ENCODE data around the gene MUC6.

Gene MUC6

GRCh38 chr11:1070594-1071462 lies 34.3 kb upstream of the MUC6 start:
- no peak overlapping the region for H3K4me3 ChIP-seq (ENCODE audit: low read depth, low read length)
- no peak overlapping the region for H3K27ac ChIP-seq (ENCODE audit: low read depth, low read length)

DNA sequence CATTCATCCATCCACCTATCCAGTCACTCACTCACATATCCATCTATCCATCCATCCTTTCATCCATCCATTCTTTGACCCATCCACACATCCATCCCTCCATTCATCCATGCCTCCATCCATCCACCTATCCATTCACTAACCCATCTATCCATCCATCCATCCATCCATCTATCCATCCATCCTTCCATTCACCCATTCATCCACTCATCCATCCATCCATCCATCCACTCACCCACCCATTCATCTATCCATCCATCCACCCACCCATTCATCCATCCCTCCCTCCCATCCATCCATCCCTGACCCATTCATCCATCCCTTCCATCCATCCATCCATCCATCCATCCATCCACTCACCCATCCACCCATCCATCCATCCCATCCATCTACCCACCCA lies 33.2 kb upstream of the MUC6 start:
- Histone ChIP-seq H3K4me3 (ENCODE audit: low read depth, low read length) (no peak overlapping the region), H3K9me3 (ENCODE audit: control insufficient read depth, insufficient read depth, low read depth, low read length) (no peaks in the 10 kb centered on the region), H3K27ac (ENCODE audit: low read depth, low read length) (no peak overlapping the region), H3K36me3 (ENCODE audit: control insufficient read depth, insufficient read depth, low read length) (no peaks in the 10 kb centered on the region), H3K27me3 (ENCODE audit: control insufficient read depth, insufficient read depth, low read length) (no peaks in the 10 kb centered on the region; the same call in 1 of the 2 replicates), H3K9ac (ENCODE audit: low read length) (no peak overlapping the region), H3K4me1 (ENCODE audit: control insufficient read depth, insufficient read depth, low read length) (peaks cover 7% of the 10 kb centered on the region; the same call in 1 of the 2 replicates)

More at GRCh38 chr11:1070594-1071462, 34.3 kb upstream of the MUC6 start:
- Histone ChIP-seq H3K4me1 (ENCODE audit: control insufficient read depth, insufficient read depth, low read length) (peaks cover 7% of the 10 kb centered on the region; the same call in 1 of the 2 replicates), H3K9me3 (ENCODE audit: control insufficient read depth, insufficient read depth, low read depth, low read length) (no peaks in the 10 kb centered on the region), H3K9ac (ENCODE audit: low read length) (no peak overlapping the region), H3K36me3 (ENCODE audit: control insufficient read depth, insufficient read depth, low read length) (no peaks in the 10 kb centered on the region), H3K27me3 (ENCODE audit: control insufficient read depth, insufficient read depth, low read length) (no peaks in the 10 kb centered on the region; the same call in 1 of the 2 replicates)

- H3K9me3 ChIP-seq (ENCODE audit: control insufficient read depth, insufficient read depth, low read depth, low read length) = no peaks in the 10 kb centered on the region
- H3K4me1 ChIP-seq (ENCODE audit: control insufficient read depth, insufficient read depth, low read length) = peaks cover 3% of the 10 kb centered on the region; the same call in 1 of the 2 replicates
- no peaks in the 10 kb centered on the region for H3K36me3 ChIP-seq (ENCODE audit: control insufficient read depth, insufficient read depth, low read length)
- H3K27me3 ChIP-seq (ENCODE audit: control insufficient read depth, insufficient read depth, low read length) = no peaks in the 10 kb centered on the region; the same call in 1 of the 2 replicates
- H3K27ac ChIP-seq (ENCODE audit: low read depth, low read length) = no peak overlapping the region
- H3K4me3 ChIP-seq (ENCODE audit: low read depth, low read length) = no peak overlapping the region
- H3K9ac ChIP-seq (ENCODE audit: low read length) = no peak overlapping the region
These were observed 31.4 kb upstream of the MUC6 start for GRCh38 chr11:1067812-1068496.

DNA sequence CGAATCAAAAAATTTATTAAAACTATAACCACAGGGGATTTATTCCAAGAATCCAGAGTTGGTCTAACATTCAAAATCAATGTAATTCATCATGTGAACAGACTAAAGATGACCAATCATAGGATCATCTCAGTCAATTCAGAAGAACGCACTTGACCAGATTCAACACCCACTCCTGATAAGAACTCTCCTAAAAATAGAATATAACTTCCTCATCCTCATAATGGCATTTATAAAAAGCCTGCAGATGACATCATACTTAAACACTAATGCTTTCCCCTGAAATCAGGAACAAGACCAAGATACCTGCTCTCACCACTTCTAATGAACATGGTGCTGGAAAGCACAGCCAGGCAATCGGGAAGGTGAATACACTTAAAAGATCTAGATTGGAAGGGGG lies 27.6 kb upstream of the MUC6 start:
- H3K4me3 ChIP-seq (ENCODE audit: low read depth, low read length) = no peak overlapping the region
- H3K36me3 ChIP-seq (ENCODE audit: control insufficient read depth, insufficient read depth, low read length) = no peaks in the 10 kb centered on the region
- no peaks in the 10 kb centered on the region; the same call in 1 of the 2 replicates for H3K27me3 ChIP-seq (ENCODE audit: control insufficient read depth, insufficient read depth, low read length)
- peaks cover 10% of the 10 kb centered on the region for H3K9me3 ChIP-seq (ENCODE audit: control insufficient read depth, insufficient read depth, low read depth, low read length)
- H3K27ac ChIP-seq (ENCODE audit: low read depth, low read length) = no peak overlapping the region
- H3K4me1 ChIP-seq (ENCODE audit: control insufficient read depth, insufficient read depth, low read length) = no peaks in the 10 kb centered on the region; the same call in 1 of the 2 replicates
- H3K9ac ChIP-seq (ENCODE audit: low read length) = no peak overlapping the region

- Histone ChIP-seq H3K9ac (ENCODE audit: low read length) (no peak overlapping the region), H3K27ac (ENCODE audit: low read depth, low read length) (no peak overlapping the region), H3K4me1 (ENCODE audit: control insufficient read depth, insufficient read depth, low read length) (no peaks in the 10 kb centered on the region; the same call in 1 of the 2 replicates), H3K4me3 (ENCODE audit: low read depth, low read length) (no peak overlapping the region), H3K27me3 (ENCODE audit: control insufficient read depth, insufficient read depth, low read length) (no peaks in the 10 kb centered on the region), H3K9me3 (ENCODE audit: control insufficient read depth, insufficient read depth, low read depth, low read length) (peaks cover 10% of the 10 kb centered on the region), H3K36me3 (ENCODE audit: control insufficient read depth, insufficient read depth, low read length) (no peaks in the 10 kb centered on the region)
These were observed 25.7 kb upstream of the MUC6 start for GRCh38 chr11:1062075-1062820.

DNA sequence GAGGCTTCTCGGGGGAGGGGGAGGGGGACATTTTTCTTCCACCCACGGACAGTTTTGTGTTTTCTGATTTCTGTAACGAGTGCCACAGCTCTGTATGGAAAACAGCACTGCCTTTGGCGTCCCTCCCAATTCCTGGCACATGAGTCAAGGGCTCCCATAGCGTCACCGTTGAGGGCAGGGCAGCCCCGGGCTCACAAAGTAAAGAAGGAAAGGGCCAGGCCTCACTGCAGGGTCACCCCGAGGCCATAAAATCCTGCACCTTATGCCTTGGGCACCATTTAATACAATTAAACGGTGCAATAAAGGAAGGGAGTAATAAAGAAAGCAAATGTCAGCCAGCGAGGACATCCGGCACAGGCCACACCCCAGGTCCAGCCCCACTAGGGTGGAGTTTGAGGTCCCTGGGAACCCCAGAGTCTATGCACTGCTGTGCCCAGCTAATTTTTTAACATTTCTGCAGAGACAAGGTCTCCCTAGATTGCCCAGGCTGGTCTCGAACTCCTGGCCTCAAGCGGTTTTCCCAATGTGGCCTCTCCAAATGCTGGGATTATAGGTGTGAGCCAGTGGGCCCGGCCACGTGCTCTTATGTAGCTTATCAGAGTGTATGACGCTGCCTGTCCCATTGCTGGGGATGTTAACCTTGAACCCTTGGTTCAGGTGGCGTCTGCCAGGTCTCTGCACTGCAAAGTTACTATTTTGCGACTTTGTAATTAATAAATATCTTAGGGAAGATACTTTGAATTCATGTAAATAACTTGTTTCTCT lies 24.5 kb upstream of the MUC6 start:
- no peak overlapping the region for H3K9ac ChIP-seq (ENCODE audit: low read length)
- H3K4me1 ChIP-seq (ENCODE audit: control insufficient read depth, insufficient read depth, low read length) = no peaks in the 10 kb centered on the region; the same call in 1 of the 2 replicates
- H3K9me3 ChIP-seq (ENCODE audit: control insufficient read depth, insufficient read depth, low read depth, low read length) = peaks cover 10% of the 10 kb centered on the region
- no peak overlapping the region for H3K27ac ChIP-seq (ENCODE audit: low read depth, low read length)
- H3K4me3 ChIP-seq (ENCODE audit: low read depth, low read length) = no peak overlapping the region
- no peaks in the 10 kb centered on the region for H3K36me3 ChIP-seq (ENCODE audit: control insufficient read depth, insufficient read depth, low read length)
- no peaks in the 10 kb centered on the region for H3K27me3 ChIP-seq (ENCODE audit: control insufficient read depth, insufficient read depth, low read length)

GRCh38 chr11:1060410-1060809 lies 23.9 kb upstream of the MUC6 start:
- no peaks in the 10 kb centered on the region for H3K27me3 ChIP-seq (ENCODE audit: control insufficient read depth, insufficient read depth, low read length)

GRCh38 chr11:1059759-1060158 lies 23.2 kb upstream of the MUC6 start:
- Histone ChIP-seq H3K4me1 (ENCODE audit: control insufficient read depth, insufficient read depth, low read length) (no peaks in the 10 kb centered on the region; the same call in 1 of the 2 replicates), H3K27ac (ENCODE audit: low read depth, low read length) (no peak overlapping the region), H3K9me3 (ENCODE audit: control insufficient read depth, insufficient read depth, low read depth, low read length) (peaks cover 10% of the 10 kb centered on the region), H3K36me3 (ENCODE audit: control insufficient read depth, insufficient read depth, low read length) (no peaks in the 10 kb centered on the region), H3K27me3 (ENCODE audit: control insufficient read depth, insufficient read depth, low read length) (no peaks in the 10 kb centered on the region), H3K4me3 (ENCODE audit: low read depth, low read length) (no peak overlapping the region), H3K9ac (ENCODE audit: low read length) (no peak overlapping the region)

More at GRCh38 chr11:1060410-1060809, 23.9 kb upstream of the MUC6 start:
- no peak overlapping the region for H3K27ac ChIP-seq (ENCODE audit: low read depth, low read length)
- H3K4me1 ChIP-seq (ENCODE audit: control insufficient read depth, insufficient read depth, low read length) = no peaks in the 10 kb centered on the region; the same call in 1 of the 2 replicates
- no peak overlapping the region for H3K9ac ChIP-seq (ENCODE audit: low read length)
- H3K4me3 ChIP-seq (ENCODE audit: low read depth, low read length) = no peak overlapping the region
- peaks cover 10% of the 10 kb centered on the region for H3K9me3 ChIP-seq (ENCODE audit: control insufficient read depth, insufficient read depth, low read depth, low read length)
- no peaks in the 10 kb centered on the region for H3K36me3 ChIP-seq (ENCODE audit: control insufficient read depth, insufficient read depth, low read length)

DNA sequence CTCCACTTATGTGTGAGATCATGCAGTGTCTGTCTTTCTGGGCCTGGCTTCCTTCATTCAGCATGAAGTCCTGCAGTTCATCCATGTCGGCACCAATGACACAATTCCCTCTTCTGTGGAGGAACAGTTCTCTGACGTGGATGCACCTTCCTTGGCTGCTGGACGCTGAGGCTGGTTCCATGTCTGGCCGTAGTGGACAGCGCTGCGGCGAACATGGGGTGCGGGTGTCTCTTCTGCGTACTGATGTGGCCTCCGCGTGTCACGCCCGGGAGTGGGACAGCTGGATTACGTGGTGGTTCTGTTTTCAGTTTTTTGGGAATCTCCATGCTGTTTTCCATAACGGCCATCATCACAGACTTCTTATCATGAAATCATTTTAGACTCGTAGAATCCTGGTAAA lies 21.3 kb upstream of the MUC6 start:
- no peaks in the 10 kb centered on the region for H3K27me3 ChIP-seq (ENCODE audit: control insufficient read depth, insufficient read depth, low read length)
- no peak overlapping the region for H3K9ac ChIP-seq (ENCODE audit: low read length)
- peaks cover 10% of the 10 kb centered on the region for H3K9me3 ChIP-seq (ENCODE audit: control insufficient read depth, insufficient read depth, low read depth, low read length)
- H3K4me3 ChIP-seq (ENCODE audit: low read depth, low read length) = no peak overlapping the region
- H3K4me1 ChIP-seq (ENCODE audit: control insufficient read depth, insufficient read depth, low read length) = no peaks in the 10 kb centered on the region; the same call in 1 of the 2 replicates
- no peak overlapping the region for H3K27ac ChIP-seq (ENCODE audit: low read depth, low read length)
- no peaks in the 10 kb centered on the region for H3K36me3 ChIP-seq (ENCODE audit: control insufficient read depth, insufficient read depth, low read length)

Data from HUES6 (cell line).